SU-DHL-6 (cell line): ENCODE measurements around the gene CARD11.

ENCODE experiments used
- CTCF ChIP-seq: fragments of 200-600 bp; sonication (generic); IDR thresholded peaks from one replicate; pipeline ENCODE4 v1.5.1; 2017; ENCODE audit warnings: antibody characterized with exemption, mild to moderate bottlenecking, low read length, moderate library complexity; ENCODE audit not compliant: insufficient read depth, poor library complexity, severe bottlenecking
- EZH2phosphoT487 ChIP-seq: fragments of 200-600 bp; sonication (generic), shearing (Covaris generic); conservative IDR thresholded peaks from 2 replicates; pipeline ENCODE4 v1.6.1; 2018; ENCODE audit warnings: mild to moderate bottlenecking, antibody characterized with exemption, low read length, moderate library complexity, mixed read lengths

- TF ChIP-seq CTCF = no peak
- no peak for TF ChIP-seq EZH2phosphoT487
Observed at GRCh38 chr7:2872296-2872874, 171.3 kb downstream of the CARD11 start.
